PFSK-1 (cell line): ENCODE results near the gene KCNQ1OT1.

Experiments
- POLR2AphosphoS5 ChIP-seq: IDR thresholded peaks from 2 replicates; pipeline ENCODE4 v1.6.1; 2012; ENCODE audit warnings: low read depth, mild to moderate bottlenecking, control low read depth, low read length, moderate library complexity
- SIN3A ChIP-seq: IDR thresholded peaks from 2 replicates; pipeline ENCODE4 v1.6.1; 2012; ENCODE audit warnings: mild to moderate bottlenecking, low read length, moderate library complexity, borderline replicate concordance; ENCODE audit not compliant: insufficient read depth
- TAF1 ChIP-seq: IDR thresholded peaks from 2 replicates; pipeline ENCODE4 v1.6.1; 2012; ENCODE audit warnings: low read length, control low read depth, borderline replicate concordance; ENCODE audit not compliant: insufficient read depth

DNA sequence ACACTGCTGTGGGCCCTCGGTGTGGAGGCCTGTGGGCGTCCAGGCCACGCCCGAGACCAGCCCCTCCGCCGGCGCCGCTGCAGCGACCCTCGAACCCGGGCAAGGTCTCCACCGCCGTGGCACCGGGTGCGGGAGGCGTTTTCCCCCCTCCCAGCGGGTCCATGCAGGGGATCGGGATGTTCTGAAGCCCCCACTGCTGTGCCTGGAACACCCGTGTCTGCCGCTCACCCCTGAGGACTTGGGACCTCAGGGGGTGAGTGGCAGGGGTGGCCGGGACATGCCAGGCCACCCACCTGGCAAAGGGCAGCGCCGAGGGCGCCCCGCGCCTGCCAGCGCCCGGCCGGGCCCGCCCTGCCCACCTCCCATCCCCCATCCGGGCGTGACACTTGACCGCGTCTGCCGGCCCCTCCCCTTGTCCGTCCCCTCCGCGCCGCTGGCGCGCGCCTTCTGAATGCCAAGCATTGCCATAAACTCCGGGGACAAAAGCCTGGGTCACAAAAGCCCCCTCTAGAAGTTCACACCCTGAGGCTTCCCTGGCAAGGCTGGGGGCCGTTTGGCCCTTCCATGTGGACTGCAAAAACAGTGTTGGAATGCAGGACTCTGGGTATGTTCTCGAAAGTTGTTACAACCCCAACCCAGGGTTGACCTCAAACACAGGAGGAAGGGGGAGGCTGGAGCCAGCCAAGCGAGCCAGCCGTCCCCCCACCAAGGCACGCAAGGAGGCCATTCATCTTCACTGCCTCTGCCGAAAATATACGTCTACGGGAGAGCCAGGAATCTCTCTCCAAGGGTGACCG is 819 bp upstream of the KCNQ1OT1 start:
- TF ChIP-seq POLR2AphosphoS5 (no peak), SIN3A (no peak), TAF1 (no peak)
